HG03469 (cell line): ENCODE results near the gene CDC25A.

Source experiments
- ATAC-seq: cut with Tn5 transposase; IDR thresholded peaks from one replicate; pipeline ENCODE4 v1.9.1; 2021; ENCODE audit warnings: mild to moderate bottlenecking, moderate library complexity, moderate number of reproducible peaks; ENCODE audit not compliant: unreplicated experiment

The CDC25A gene

GRCh38 chr3:48199117-48199516 is 10.9 kb upstream of the CDC25A start:
- ATAC-seq, result no peak

- ATAC-seq, result no peak
Measured at GRCh38 chr3:48196611-48197010, 8.4 kb upstream of the CDC25A start.

- no peak for ATAC-seq
Measured at GRCh38 chr3:48194446-48195071, 6.3 kb upstream of the CDC25A start.

- no peak for ATAC-seq
Measured at GRCh38 chr3:48190911-48191310, 2.7 kb upstream of the CDC25A start.

GRCh38 chr3:48189321-48189720 is 1.1 kb upstream of the CDC25A start:
- ATAC-seq, result no peak

GRCh38 chr3:48187579-48188265 is 495 bp downstream of the CDC25A start:
- peak; percentile 18 for ATAC-seq

- no peak for ATAC-seq
Measured at GRCh38 chr3:48187301-48187578, 977 bp downstream of the CDC25A start.

GRCh38 chr3:48186631-48187300 is 1.5 kb downstream of the CDC25A start:
- ATAC-seq, result no peak

- no peak for ATAC-seq
Measured at GRCh38 chr3:48185129-48185528, 3.1 kb downstream of the CDC25A start.

- no peak for ATAC-seq
Measured at GRCh38 chr3:48184299-48184698, 3.9 kb downstream of the CDC25A start.

- ATAC-seq, result no peak
Measured at GRCh38 chr3:48180531-48181253, 7.5 kb downstream of the CDC25A start.

- ATAC-seq, result no peak
Measured at GRCh38 chr3:48180021-48180420, 8.2 kb downstream of the CDC25A start.

GRCh38 chr3:48178072-48178471 is 10.1 kb downstream of the CDC25A start:
- no peak for ATAC-seq

- no peak for ATAC-seq
Measured at GRCh38 chr3:48157950-48158376, 30.3 kb downstream of the CDC25A start.

- no peak for ATAC-seq
Measured at GRCh38 chr3:48157202-48157840, 30.9 kb downstream of the CDC25A start.

GRCh38 chr3:48156163-48156562 is 32.1 kb downstream of the CDC25A start:
- no peak for ATAC-seq

- ATAC-seq, result no peak
Measured at GRCh38 chr3:48155122-48155521, 33.1 kb downstream of the CDC25A start.

- no peak for ATAC-seq
Measured at GRCh38 chr3:48151807-48152427, 36.3 kb downstream of the CDC25A start.

GRCh38 chr3:48151058-48151806 is 37.0 kb downstream of the CDC25A start:
- no peak for ATAC-seq

GRCh38 chr3:48143992-48144391 is 44.2 kb downstream of the CDC25A start:
- ATAC-seq, result no peak
